Neural progenitor cell (in vitro differentiated cells): ENCODE results near the gene EPB41L4A.

Experiments used
- EZH2 ChIP-seq: fragments of 200-600 bp; sonication (generic); IDR thresholded peaks from 2 replicates; pipeline ENCODE4 v1.6.1; 2017; ENCODE audit warnings: antibody characterized with exemption, mild to moderate bottlenecking, moderate library complexity
- EZH2phosphoT487 ChIP-seq: fragments of 200-600 bp; sonication (generic); IDR thresholded peaks from 2 replicates; pipeline ENCODE4 v1.6.1; 2017; ENCODE audit warnings: antibody characterized with exemption
- TF ChIP-seq, protein P1 (sequence below): fragments of 200-600 bp; sonication (generic); IDR thresholded peaks from 2 replicates; pipeline ENCODE4 v1.5.1; 2017; ENCODE audit warnings: antibody characterized with exemption, mild to moderate bottlenecking

GRCh38 chr5:112294126-112294525, 125.0 kb downstream of the EPB41L4A start:
- TF ChIP-seq, protein P1, sequence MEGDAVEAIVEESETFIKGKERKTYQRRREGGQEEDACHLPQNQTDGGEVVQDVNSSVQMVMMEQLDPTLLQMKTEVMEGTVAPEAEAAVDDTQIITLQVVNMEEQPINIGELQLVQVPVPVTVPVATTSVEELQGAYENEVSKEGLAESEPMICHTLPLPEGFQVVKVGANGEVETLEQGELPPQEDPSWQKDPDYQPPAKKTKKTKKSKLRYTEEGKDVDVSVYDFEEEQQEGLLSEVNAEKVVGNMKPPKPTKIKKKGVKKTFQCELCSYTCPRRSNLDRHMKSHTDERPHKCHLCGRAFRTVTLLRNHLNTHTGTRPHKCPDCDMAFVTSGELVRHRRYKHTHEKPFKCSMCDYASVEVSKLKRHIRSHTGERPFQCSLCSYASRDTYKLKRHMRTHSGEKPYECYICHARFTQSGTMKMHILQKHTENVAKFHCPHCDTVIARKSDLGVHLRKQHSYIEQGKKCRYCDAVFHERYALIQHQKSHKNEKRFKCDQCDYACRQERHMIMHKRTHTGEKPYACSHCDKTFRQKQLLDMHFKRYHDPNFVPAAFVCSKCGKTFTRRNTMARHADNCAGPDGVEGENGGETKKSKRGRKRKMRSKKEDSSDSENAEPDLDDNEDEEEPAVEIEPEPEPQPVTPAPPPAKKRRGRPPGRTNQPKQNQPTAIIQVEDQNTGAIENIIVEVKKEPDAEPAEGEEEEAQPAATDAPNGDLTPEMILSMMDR: no peak
- no peak for TF ChIP-seq EZH2
- no peak for TF ChIP-seq EZH2phosphoT487
